HG02884 (cell line): ENCODE data around the gene TANK.
"Not testable (repeated sequence)": the region's sequence is repeated elsewhere in the genome, so short reads cannot be mapped to it uniquely, and the experiment has no call there.

Experiments used
- ATAC-seq: cut with Tn5 transposase; IDR thresholded peaks from one replicate; pipeline ENCODE4 v1.9.1; 2021; ENCODE audit warnings: mild to moderate bottlenecking, moderate library complexity; ENCODE audit not compliant: unreplicated experiment

TANK gene

DNA sequence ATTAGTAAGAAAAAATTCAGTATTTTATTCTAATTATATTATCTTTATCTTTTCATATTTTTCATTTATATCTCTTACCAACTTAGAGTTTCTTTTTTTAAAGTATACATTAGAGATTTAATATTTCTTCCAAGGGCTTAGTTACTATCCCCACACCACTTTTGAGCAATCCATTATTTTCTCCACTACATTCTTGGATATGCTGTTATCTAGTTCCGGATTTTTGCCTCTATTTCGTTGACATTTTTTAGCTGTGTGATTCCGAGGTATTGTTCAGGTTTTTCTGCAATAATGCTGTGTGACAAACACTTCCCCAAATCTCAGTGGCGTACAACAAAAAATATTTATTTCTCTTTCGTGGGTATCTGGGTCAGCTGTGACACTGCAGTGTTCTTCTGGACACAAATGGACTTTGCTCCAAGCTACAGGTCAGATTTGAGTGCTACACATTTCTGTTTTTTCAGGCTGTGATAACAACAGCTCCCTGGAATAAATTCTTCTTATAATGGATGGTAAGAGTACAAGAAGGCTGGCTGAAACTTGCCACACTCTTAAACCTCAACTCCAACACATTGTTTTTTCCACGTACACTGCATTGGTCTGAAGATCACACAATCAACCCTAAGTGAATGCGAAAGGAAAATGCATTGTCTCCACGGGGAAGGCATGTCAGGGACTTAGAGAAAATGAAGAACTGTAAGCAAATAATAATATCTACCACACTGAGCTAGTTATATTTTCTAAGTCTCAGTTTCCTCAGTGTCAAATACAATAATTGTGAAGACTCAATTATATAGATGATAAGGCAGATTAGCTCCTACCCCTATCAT is 97.1 kb downstream of the TANK start:
- ATAC-seq: no peak

DNA sequence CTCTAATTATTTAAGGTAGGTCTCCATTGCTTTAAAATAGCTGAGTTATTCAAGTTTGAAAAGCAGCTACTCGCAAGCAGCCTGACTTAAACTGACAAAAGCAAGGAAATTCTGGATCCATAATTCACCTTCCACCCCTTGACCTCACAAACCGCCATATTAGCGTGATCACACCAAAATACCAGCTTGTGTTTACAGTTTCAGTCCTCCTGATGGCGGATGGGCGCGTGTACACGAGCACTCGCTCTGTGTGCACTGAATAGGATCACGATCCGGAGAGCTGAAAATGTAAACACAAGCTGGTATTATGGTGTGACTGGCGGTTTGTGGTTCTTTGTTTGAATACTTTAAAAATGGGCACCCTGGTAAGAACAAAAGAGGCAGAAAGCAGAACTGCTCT is 105.6 kb downstream of the TANK start:
- ATAC-seq: no peak

DNA sequence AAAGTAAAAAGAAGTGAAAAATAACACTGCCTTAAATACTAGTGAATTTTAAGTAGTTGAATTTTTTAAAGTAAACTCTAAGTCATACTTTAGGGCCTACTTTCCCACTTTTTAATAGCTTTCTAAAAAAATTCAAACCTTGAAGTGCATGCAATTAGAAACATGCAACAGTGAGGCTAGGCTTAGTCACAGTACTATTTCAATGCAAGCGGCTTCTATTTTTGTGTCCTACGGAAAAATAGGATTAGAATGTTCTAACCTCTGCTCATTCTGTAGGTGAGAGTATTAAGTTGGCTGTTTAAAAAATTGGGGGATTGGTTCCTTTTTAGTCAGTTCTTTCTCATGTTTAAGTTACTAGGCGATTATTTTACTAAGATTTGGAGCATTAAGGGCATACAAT is 108.9 kb downstream of the TANK start:
- ATAC-seq: no peak

DNA sequence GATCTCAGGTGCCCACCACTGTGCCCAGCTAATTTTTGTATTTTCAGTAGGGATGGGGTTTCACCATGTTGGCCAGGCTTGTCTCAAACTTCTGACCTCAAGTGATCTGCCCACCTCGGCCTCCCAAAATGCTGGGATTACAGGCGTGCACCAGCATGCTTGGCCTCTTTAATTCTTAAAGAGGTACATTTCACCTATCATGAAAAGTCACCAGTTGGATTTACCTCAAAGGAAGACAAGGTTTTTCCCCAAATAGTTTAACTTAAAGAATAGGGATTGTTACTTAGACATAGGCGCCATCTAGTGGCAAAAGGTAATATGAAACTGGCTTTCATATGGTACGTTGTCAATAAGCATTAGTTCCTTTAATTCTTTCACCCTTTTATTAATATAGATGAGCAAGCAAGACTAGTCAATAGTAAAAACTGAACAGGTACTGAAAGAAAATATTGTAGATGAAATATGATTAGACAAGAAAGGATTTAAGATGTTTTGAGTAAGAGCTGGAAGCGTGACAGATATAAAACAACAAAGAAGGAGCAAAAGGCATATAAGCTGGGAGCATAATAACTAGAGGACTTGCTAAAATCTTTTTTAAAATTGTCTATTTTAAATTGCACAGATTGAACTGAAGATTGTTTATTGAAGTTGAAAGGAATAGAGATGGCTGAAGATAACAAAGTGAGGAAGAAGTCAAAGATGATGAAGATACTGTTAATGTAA is 113.0 kb downstream of the TANK start:
- peak; percentile 83 for ATAC-seq

DNA sequence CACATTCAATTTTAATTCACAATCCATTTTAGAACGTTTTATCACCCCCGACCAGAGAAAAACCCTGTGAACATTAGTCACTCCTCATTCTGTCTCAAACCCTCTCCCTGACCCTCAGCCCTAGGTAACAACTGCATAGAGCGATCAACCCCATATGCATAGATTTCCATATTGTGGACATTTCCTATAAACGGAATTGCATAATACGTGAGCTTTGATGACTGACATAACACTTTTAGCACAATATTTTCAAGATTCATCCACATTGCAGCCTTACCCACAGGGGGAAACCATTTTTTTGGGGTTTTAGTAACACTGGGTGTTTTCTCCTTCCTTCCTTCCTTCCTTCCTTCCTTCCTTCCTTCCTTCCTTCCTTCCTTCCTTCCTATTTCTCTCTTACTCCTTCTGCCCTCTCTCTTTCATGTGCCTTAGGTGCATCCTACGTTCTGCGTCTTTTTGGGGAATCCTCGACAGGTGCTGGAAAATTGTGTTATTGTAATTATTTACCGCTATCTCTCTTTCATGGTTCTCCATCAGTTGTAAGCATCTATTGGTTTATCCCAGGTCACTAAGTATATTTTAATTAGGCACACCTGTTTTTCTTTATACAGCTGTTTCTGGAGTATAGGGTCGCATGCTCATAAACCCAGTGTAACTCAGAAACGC is 118.5 kb downstream of the TANK start:
- ATAC-seq: not testable (repeated sequence)

DNA sequence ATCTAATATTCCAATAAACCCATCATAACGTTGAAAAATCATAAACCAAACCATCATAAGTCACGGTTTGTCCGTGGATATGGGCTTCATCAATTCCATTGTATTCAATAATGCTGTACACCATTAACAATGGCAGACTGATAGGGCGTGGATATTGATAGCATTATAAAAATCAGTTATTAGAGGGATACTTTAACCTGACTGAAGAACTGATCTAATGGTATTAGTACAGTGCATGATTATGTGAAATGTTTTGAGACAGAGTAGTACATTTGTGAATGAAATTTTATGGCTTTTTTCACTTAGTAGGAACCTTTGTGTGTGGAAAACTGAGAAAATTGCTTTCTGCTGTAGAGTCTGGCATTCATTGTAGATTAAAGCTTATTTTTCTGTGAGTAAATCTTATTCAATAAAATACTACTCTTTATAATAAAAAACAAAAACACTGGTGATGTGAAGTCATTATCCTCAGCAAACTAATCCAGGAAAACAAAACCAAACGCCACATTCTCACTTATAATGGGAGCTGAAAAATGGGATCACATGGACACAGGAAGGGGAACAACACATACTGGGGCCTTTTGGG is 119.1 kb downstream of the TANK start:
- not testable (repeated sequence) for ATAC-seq

DNA sequence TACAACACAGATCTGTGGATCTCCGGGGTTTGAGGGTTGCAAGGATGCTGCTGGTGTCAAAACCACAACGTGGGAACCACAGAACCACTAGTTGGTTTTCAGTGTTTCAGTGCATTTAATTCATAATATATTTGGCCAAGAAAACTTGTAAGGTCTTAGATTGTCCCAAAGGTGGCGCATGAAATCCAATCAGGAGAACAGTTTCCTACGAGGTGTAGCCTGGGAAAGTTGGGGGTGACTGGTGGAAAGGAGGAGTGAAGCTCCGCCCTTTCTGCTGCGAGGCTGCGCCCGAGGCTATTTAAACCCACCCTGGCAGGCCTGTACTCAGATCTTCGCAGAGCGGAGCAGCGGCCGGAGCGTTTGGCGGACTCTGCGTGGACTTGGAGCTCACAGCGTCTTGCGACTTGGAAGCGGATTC is 120.7 kb downstream of the TANK start:
- ATAC-seq: not testable (repeated sequence)

DNA sequence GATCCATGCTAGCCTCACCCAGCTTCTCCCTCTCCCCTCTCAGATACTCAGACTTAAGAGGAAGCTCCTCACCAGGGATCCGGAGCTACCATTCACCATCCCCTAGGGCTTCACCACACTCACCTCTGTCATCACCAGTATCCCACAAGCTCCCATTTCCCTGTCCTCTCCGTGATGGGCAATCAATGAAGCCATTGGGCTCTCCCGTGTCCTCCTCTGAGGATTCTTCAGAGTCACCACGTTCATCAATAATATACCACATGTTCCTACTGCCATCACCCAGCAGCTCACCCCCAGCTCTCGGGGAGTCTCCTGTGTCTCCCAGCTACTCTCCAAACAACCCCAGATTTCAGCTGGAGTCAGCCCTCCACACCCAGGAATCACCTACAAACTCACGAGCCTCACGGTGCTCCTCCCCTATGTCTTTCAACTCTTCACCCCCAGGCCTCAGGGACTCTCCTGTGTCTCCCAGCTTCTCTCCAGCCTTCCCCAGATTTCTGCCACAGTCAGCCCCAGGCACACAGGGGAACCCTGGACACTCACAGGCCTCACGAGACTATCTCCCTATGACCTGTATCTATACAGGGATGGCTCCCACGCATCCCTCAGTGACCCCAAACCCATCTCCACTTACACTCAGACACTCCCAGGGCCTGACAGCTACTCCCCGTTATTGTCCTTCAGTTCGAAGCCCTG is 121.5 kb downstream of the TANK start:
- ATAC-seq: not testable (repeated sequence)

DNA sequence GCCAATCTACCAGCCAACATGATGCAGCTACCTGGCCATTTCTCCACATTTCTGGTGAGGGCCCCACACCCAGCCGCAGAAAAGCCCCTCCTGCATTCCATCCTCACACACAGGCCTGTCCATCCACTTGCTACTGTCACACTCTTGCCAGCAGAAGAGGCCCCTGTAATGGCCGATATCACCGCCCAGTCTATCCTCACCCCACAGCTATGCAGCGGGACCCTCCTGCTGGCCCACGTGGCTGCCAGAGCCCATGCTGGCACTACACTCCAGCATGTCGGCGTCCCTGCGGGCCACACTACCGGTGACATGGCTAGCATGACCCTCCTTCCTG is 122.0 kb downstream of the TANK start:
- ATAC-seq: not testable (repeated sequence)

DNA sequence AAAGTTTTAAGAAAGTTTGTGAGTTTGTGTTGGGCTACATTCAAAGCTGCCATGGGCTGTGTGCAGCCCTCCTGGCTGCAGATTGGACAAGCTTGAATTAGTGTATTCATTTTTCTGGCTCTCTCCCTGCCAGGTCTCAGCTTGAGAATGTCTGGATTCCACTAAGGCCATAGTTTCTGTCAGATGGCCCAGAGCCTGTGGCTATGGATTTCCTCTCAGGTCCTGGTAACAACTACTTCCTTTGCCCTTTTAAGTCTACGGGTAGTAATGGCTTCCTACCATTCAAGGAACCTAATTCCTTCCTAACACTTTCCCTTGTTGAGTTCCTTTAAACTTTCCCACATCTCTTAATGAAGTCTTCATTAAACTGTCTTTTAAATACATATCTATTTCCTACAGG is 123.7 kb downstream of the TANK start:
- ATAC-seq: no peak
